Breast epithelium (tissue), 3 donors: ENCODE data around the gene C16orf96.

Experiments
- POLR2AphosphoS5 ChIP-seq, 3 donors: sonication (generic); formaldehyde crosslinking; IDR thresholded peaks; one replicate each; pipeline ENCODE4 v1.6.1; 2017; ENCODE audit warnings: antibody characterized with exemption in 3 of 3
- TF ChIP-seq, protein P1 (sequence below), 3 donors: fragments of 450-650 bp; IDR thresholded peaks; one replicate each; pipeline ENCODE4 v1.5.1; 2016 to 2017; ENCODE audit warnings: antibody characterized with exemption in 3 of 3, mild to moderate bottlenecking in 3 of 3, moderate library complexity in 3 of 3

DNA sequence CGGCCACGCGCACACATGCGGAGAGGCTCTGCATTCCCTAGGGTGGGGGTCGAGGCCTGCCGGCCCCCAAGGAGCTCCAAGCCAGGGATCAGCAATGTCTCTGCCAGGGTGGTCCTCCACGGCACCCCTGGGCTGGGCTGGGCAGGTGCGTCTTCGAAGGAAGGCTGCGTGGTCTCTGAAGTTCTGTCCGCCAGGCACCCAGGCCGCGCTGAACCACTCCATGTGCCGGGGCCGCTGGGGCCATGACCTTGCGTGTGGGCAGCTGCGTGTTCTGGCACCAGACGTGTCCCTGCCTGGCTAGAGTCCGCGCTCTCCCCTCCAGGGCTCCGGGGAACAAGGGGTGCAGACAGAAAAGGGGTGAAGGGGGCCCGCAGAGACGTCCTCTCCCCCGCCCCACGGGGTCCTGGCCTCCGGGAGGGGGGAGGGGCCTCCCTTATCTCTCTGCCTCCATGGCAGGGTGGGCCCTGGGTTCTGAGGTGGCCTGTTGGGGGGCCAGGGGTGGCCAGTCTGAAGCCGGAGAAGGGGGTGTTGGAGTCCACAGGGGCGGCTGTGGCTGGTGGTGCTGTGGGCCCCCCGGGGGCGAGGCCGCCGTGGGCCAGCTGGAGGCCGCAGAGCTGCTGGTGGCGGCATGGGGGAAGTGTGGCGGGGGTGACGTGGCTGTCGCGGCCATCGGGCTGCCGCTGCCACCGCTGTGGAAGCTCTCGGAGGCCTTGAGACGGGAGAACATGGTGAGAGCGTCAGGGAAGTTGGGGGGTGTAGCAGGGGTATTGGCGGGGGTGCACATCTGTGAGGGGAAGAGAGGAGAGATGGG, 53.3 kb downstream of the C16orf96 start:
- TF ChIP-seq, protein P1, sequence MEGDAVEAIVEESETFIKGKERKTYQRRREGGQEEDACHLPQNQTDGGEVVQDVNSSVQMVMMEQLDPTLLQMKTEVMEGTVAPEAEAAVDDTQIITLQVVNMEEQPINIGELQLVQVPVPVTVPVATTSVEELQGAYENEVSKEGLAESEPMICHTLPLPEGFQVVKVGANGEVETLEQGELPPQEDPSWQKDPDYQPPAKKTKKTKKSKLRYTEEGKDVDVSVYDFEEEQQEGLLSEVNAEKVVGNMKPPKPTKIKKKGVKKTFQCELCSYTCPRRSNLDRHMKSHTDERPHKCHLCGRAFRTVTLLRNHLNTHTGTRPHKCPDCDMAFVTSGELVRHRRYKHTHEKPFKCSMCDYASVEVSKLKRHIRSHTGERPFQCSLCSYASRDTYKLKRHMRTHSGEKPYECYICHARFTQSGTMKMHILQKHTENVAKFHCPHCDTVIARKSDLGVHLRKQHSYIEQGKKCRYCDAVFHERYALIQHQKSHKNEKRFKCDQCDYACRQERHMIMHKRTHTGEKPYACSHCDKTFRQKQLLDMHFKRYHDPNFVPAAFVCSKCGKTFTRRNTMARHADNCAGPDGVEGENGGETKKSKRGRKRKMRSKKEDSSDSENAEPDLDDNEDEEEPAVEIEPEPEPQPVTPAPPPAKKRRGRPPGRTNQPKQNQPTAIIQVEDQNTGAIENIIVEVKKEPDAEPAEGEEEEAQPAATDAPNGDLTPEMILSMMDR (IDR thresholded peaks at IDR 0.05), result no peak
- no peak for TF ChIP-seq POLR2AphosphoS5 (IDR thresholded peaks at IDR 0.05)
